ENCODE data around the gene SLC35B3.

GRCh38 chr6:8420031-8420588 is 15.2 kb downstream of the SLC35B3 start:
- TF ChIP-seq POLR2A (IDR thresholded peaks at IDR 0.05; ENCODE audit: low read length), result no peak
- no peak for TF ChIP-seq GATA1 (IDR thresholded peaks at IDR 0.05; ENCODE audit: low read depth, low read length)

Data from erythroblast (primary cell).